HG03469 (cell line): ENCODE measurements around the gene ZNF860.
A peak's percentile ranks its signal among the peaks of the same experiment; 100 is the strongest.

Experiments
- ATAC-seq: cut with Tn5 transposase; IDR thresholded peaks from one replicate; pipeline ENCODE4 v1.9.1; 2021; ENCODE audit warnings: mild to moderate bottlenecking, moderate library complexity, moderate number of reproducible peaks; ENCODE audit not compliant: unreplicated experiment

Gene ZNF860

DNA sequence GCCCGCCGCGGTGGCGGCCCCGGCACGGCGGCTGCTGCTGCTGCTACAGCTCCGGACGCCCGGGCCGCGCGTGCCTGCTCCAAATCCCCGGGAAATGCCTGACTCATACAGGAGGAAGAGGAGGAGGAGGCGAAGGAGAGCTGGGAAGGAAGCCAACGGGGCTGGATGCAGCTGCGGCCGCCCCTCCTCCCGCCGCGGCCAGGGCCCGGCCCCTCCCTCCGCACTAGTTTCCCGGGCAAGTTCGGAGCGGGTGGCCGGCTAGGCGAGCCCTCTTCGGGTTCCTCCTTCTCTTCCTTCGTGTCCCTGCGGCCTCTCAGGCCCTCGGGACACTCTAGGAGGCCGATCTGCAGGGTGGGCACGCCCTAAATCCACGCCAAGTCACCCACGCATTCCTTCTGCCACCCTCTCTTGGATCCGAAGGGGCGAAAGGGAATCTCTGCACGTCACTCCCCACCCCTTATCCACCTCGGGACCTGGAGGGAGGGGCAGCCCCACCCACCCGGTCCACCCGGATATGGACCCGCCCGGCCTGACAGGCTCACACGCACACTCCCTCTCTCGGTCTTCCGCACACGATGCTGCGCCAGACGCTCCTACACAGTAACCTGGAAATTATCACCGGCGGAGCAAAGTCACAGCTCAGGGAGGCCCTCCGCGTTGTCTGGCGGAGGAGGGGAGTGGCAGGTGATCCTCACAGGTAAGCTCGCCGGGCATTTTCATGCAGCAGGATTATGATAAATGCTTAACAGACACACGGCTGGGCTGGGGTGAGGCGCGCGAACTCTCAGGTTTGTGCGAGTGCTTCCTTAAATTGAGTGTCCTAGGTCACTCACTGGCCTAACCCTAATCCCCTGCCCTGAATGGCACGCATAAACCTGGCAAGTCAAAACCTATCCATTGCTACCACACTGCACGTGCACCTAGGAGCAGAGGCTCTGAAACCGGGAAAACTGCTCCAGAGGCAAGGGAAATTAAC is at the start of gene ZNF860, which contains the start of gene OSBPL10:
ZNF860 (plus strand) TSS at position 545 of the 976 bp plus-strand sequence. CDS start 7,330 bp downstream, outside the sequence.
OSBPL10 (minus strand) TSS at position 57 of the 976 bp plus-strand sequence. CDS start 83 bp downstream, outside the sequence.
- no peak for ATAC-seq

DNA sequence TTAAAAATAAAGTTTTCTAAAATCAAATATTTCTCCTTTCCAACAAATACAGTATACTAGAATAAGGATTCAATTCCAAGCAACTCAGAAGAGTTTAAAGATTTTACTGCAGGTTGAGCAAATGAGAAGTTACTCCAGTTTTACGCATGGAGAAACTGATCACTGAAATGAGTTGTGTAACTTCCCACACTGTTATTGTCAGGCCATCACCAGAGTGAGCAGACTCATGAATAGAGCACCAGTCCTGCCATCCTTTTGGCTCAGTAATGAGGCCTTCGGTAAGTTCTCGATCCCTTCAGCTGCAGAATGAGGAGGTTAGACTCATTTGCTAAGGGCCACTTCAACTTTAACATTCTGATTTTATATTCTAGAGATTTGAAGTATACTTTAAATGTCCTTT is 48.6 kb upstream of the ZNF860 start:
- no peak for ATAC-seq

DNA sequence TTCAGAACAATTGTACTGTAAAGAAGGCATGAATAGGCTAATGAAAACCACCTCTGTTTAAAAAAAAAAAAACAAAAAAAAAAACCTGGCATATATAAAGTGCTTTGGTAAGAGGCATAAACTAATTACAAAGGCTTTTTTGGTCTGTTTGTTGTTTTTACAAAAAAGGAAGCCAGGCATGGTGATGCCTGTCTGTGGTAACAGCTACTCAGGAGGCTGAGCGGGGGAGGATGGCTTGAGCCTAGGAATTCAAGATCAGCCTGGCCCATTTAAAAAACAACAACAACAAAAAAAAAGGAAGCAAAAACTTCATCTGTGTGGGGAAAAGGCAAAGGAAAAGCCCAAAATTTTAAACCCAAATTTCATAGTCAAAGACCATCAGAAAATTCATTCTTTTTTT is 47.5 kb upstream of the ZNF860 start:
- ATAC-seq, result no peak

DNA sequence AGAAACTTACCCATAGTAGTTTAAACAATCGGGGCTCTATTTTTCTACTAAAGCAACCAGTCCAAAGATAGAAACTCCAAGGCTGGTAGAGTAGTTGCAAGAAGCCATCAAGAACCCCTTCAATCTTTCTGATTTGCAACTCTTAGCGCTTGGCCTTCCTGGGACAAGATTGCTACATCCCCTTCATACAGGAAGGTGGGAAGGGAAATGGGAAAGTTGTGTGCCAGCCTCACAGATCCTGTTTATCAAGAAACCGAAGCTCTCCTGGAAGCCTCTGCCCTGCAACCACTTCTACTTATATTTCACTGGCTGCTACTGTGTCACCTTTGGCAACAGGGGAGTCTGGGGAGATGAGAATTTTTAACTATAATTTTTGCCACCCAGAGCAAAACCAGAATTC is 46.7 kb upstream of the ZNF860 start:
- no peak for ATAC-seq

DNA sequence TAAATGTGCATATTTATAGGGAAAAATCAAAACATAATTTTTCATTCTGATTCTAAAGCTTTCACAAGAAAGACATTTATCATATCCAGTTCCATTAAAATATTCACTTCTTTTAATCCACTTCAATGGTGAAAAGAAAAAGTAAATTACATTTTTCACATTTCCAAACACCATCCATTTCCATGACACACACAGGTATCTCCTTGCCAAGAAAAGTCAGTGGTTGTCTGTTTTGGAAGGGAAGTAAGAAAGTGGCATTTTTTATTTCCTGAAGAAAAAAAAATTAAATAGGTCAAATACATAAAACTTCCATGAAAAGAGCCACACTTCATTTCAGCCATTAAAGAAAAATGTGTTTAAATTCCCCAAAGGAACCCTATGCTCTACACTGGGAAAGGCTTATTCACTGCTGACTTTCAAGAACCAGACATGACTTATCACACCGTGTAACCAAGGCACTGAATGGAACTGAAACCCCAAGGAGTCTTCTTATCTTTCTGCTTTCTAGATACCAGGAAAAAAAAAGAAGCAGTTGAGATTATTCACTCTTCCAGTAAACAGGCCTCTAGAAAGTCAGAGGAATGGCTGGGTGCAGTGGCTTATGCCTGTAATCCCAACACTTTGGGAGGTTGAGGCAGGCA is 45.0 kb upstream of the ZNF860 start:
- no peak for ATAC-seq

DNA sequence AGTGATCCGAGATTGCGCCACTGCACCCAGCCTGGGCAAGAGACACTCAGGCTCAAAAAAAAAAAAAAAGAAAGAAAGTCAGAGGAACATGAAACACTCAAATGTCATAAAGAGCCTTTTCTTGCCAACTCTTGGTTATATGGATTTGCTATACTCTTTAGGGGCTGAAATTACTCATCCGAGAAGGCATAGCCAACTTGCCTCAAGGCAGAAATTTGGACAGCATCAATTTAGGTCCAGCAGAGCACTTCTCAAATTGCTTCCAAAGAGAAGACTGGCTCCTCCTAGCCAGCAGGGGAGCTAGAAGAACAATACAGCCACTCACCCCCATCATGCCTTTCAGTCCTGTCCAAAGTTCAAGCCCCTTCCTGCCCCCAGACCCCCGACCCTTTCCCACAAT is 44.3 kb upstream of the ZNF860 start:
- ATAC-seq, result no peak

DNA sequence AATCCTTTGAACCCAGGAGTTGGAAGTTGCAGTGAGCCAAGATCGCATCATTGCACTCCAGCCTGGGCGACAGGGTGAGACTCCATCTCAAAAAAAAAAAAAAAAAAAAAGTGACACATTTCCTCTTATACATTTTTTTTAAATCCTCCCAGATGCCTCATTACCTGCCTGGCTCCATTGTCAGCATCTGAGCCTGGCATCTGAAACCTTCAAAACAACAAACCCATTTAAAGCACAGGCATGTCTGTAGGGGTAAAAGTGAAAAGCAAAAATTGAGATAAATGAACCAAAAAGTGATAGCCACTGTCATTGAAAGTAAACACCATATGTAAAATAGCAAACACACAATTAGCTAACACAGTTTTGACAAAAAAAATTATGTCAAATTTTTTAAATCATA is 39.1 kb upstream of the ZNF860 start:
- no peak for ATAC-seq

DNA sequence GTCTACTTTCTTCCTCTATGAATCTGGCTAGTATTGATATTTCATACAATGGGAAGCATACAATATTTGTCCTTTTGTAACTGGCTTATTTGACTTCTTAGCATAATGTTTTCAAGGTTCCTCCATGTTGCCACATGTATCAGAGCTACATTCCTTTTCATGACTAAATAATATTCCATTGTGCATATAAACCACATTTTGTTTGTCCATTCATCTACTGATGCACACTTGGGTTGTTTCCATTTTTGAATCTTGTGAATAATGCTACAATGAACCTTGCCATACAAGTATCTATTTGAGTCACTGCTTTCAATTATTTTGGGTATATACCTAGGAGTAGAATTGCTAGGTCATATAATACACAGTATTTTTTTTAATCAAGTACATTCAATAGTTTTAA is 38.5 kb upstream of the ZNF860 start:
- no peak for ATAC-seq

DNA sequence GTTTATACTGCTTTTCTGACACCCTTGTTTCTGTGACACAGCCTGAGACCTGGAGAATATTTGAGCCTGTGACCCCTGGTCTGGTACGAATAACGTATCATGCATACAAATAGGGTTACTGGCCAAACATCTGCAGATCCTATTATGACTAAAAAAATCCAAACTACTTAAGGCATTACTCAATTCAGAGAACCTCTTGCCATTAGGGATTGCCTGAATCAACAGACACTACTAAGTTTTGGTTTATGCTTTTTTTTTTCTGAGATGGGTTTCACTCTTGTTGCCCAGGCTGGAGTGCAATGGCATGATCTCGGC is 35.9 kb upstream of the ZNF860 start:
- no peak for ATAC-seq

DNA sequence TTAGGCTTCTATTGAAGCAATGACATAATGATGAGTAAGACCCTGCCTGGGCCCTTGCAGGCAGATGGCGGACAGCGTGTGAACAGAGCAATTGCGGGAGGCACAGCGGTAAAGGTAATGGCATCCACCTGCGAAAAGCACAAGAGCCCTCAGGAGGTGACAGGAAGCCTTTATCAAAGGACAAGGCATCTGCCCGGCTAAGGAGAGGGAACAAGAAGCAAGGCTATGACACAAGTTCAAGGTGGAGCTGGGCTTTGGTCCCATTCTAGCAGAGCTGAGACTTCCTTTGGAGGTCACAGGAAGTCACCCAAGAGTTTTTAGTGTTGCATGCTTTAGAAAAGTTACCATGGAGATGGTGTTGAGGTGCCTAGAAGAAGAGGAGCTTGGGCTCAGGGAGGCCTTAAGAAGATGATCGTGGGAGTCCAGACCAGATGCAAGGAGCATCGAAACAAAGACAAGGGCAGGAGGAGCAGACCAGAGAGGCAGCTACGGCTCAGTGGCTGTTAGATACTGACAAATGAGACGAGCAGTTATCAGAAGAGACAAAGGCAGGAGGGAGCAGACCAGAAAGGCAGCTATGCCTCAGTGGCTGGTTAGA is 35.0 kb upstream of the ZNF860 start:
- peak; percentile 55 for ATAC-seq

DNA sequence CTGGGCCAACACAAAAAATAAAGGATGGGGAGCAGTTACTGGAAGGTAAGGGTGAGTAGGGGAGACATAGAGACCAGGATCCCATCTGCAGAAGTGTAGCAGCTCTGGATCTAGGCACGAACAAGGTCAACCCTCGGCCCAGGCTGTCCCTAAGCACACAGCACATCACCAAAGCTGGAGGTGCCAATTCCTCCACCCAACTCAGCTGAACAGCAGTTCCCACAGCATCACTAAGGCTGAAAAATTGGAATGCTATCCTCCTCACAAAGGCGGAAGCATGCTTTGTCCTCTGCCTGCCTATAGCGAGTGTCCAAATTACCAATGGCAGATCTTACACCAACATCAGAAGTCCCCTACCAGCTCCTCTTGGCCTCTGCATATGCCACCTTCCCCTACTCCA is 34.4 kb upstream of the ZNF860 start:
- ATAC-seq, result no peak

DNA sequence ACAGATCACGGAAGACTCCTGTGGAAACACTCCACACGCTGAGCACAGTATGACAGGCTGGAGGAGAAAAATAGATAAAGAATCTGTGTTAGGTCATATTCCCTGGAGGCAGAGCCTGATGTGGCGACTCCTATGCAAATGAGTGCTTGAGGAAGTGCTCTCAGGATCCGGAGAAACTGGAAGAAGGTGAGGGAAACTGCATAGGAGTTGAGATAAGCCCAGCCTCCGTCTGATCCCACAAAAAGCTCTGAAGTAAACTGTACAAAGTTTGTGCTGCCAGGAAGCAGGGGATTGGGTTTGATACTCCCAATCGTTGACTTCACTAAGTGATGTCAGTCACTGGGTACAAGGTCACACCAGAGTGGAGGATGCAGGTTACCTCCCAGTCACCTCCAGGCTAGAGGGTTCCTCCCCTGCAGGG is 33.9 kb upstream of the ZNF860 start:
- ATAC-seq, result no peak

DNA sequence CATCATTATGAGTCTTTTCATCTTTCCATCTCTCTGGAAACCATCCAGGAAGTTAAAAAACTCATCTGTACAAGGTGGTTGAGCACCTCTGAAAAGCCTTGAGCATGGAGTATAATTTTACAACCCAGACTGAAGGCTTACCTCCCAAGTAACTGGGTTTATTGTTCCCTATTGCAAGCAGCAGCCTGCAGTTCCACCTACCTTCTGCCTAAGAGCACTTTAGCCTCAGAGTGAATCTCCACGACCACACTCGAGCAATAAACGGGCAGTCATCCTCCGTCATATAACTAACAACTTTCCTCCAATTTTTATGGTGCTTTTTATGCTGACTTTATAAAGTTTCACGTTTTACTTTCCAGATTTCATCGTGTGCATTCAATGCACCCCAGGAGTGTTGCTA is 33.3 kb upstream of the ZNF860 start:
- no peak for ATAC-seq

DNA sequence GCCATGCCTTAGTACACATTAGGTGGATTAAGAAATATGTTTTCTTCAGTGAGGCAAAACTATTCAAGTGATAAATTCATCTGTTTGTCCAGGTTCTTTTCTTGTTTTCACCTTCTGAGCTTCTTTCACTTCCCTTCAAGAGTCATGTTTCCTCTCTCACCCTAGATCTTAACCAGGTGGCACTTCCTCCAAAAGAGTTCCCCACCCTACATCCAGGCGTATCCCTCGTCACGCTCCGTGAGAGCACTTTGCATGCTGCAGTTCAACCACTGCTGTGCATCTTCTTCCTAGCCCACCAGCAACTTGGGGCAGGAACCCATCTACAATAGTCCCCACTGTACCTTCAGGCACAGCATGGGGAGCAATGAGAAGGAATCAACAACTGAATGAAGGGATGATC is 29.3 kb upstream of the ZNF860 start:
- ATAC-seq, result peak; percentile 85

DNA sequence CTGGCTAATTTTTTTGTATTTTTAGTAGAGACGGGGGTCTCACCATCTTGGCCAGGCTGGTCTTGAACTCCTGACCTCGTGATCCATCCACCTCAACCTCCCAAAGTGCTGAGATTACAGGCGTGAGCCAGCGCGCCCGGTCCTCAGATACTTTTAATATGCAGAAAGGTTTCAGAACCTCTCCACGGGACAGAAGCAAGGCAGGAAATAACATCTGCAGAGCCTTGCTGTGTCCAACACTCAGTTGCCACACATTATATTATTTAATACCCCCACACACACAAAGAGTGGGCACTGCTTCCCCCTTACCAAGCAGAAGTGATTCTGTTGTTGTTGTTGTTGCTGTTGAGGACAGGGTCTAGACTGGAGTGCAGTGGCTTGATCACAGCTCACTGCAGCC is 28.5 kb upstream of the ZNF860 start:
- ATAC-seq, result no peak

DNA sequence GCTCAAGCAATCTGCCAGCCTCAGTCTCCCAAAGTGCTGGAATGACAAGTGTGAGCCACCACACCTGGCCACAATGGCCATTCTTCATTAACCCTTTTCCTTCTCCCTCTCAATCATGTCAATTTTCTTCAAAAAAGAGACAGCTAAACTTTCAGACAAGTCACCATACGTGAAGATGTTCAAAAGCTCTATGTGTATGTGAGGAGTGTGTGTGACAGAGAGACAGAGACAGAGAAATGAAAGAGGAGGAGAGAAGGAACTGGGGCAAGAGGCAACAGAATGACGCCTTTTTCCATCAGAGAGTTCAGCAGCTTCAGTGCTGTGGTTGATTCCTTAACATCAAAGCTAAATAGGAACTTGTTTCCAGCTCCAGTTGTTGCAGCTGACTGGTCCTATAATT is 27.9 kb upstream of the ZNF860 start:
- no peak for ATAC-seq

DNA sequence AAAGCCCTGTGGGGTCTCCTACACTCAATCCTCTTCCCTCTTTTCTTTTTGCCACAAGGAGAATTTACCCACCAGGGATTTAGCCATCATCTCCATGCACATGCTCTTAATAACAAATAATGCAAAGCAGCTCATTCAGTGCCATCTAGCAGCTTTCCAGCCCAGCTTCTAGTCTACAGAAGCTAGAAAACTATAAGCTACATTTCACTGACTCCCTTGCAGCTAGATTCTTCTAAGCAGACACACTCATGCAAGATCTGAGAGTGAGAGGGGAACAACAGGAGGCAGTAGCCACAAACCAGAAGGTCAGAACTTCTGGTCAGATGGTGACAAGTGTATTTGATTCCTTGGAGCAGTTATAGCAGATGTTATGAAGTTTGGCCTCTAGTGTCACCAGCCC is 26.0 kb upstream of the ZNF860 start:
- no peak for ATAC-seq

DNA sequence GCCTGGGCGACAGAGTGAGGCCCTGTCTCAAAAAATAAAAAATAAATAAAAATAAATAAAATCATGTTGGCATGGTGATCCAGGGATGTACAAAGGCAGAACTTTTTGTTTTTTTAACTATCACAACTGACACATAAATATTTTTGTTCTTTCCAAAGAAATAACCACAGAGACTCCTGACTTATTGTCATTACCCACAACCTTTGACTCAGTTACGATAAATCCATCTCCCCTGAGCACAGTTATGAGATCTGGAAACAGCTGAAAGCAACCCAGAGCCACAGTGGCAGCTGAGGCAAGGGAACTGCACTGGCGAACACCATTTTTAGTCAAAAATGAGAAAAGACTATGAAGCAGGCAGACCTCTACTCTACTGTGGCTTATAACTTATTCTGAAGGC is 24.4 kb upstream of the ZNF860 start:
- ATAC-seq, result no peak

DNA sequence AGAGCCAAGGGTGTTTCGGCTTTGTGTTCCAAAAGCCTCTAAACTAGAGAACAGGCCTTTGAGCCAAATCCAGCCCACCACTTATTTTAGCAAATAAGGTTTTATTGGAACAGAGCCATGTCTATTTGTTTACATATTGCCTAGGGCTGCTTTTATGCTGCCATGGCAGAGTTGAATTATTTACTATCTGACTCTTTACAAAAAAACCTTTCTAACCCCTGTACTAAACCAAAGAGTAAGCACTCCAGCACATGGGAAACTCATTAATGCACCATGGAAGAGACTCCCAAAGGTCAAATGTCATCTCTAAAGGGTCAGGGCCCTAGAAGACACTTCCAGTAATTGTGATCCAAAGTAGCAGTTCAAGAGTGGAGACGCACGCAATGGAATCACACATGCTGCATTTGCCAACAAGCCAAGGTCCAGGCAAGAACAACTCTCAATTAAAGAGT is 22.8 kb upstream of the ZNF860 start:
- no peak for ATAC-seq

DNA sequence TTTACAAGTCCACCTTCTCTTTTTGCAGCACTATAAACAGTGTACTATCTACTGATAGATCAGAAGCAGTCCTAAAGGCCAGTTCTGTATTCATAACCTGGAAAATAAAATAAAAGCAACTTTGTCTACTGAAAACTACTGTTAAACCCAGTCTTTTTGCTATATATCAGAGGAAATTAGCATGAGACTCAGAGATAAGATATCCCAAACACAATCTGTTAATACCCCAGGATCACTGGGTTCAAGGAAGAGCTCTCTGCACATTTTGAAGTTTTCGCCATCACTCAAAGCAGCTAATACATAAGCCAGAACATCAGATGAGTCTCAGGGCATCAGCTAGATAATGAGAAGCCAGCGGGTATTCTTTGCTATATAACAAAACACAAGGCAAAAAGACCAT is 22.3 kb upstream of the ZNF860 start:
- ATAC-seq, result no peak

DNA sequence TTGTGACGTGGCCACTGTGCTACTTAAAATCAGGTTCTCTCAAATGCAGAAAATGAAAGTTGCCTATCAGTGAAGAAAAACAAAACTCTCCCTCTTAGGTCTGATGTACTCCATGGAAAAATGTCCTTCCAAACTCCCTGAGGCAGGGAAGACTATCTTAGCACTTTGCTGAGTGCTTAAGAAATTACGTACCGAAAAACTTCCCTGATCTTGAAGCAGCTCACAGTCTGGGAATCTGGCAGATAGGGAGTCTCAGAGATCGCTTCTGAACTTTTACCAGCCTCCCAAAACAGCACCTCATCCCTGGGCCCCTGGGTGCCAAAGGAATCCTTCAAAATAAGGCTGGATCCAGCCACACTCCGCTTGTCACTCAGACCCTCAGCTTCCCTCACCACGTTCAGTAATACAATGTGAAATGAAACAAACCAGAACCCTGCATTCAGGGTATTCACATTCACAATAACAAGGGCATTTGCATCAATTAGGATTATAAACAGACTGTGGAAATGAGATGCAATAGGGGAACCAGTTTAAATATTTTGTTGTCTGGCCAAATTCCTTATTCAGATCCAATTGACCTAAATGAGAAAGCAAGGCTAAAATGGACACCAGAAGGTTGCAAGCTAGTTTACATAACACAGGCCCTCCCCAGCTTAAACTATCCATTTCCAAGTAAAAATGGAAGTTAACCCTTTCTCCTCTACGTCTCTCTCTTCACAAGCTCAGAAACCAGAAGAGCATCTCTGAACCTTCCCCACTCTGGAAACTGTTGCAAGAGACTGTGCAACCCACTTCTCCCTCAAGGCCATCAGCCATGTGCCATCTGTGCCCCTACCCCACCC is 21.4 kb upstream of the ZNF860 start:
- ATAC-seq, result no peak
